Inferior parietal cortex (tissue), 1 donor: ENCODE measurements around the gene YDJC.

Source experiments
- DNase-seq: peaks from one replicate; pipeline ENCODE4 v3.0.0-alpha.2; 2016; ENCODE audit errors: extremely low spot score

The YDJC gene

DNA sequence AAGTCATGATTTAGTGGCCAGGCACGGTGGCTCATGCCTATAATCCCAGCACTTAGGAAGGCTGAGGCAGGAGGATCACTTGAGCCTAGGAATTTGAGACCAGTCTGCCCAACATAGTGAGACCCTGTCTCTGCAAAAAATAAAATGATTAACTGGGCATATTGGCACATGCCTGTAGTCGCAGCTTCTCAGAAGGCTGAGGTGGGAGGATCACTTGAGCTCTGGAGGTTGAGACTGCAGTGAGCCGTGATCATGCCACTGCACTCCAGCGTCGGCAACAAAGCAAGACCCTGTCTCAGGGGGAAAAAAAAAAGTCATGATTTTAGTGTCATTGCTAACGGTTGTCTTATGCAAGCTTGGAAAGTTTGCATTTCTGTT is 50.4 kb downstream of the YDJC start:
- no peak for DNase-seq
